ENCODE measurements around the gene SLC35F5. TPM values are rescaled to one million over a fixed set of nuclear protein-coding genes. Genes with fewer than 3 reads are reported as not detected.

The SLC35F5 gene
- total and polyA plus RNA-seq, 2 experiments from 2014 or later, result 10.9 to 30.5 TPM

DNA sequence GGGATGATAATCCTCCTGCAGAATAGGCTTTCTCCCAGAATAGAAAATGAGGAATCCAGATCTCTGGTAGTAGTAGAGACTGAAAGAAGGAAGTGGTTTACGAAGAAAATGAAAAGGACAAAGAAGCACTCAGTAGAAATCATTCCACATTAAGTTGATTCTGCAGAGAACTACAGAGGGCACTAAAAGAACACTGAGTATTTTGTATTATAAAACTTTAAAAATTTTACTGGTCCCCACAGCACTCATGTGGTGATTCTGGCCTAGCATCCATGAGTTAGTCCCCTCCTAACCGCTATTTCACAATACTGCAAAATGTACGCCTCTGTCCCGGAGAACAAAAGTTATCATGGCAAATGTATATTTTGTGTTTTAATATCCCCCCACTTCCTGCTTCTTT lies 42.9 kb upstream of the SLC35F5 start:
- Histone ChIP-seq H3K4me3 (no peak overlapping the region), H3K27me3 (ENCODE audit: insufficient read depth) (no peaks in the 10 kb centered on the region), H2AFZ (no peak overlapping the region), H3K36me3 (ENCODE audit: insufficient read depth) (no peaks in the 10 kb centered on the region), H3K4me1 (ENCODE audit: insufficient read depth) (no peaks in the 10 kb centered on the region), H3K9me2 (ENCODE audit: insufficient read depth) (no peaks in the 10 kb centered on the region), H4K20me1 (replicated peaks; ENCODE audit: insufficient read depth) (no peaks in the 10 kb centered on the region), H3K27ac (ENCODE audit: low read depth) (no peak overlapping the region), H3F3A (replicated peaks; ENCODE audit: low read depth) (no peaks in the 10 kb centered on the region), H3K4me2 (no peak overlapping the region), H3K79me2 (replicated peaks; ENCODE audit: insufficient read depth) (no peaks in the 10 kb centered on the region)
- Mint-ChIP-seq H3K4me1 (peaks cover 6% of the 10 kb centered on the region), H3K27me3 (ENCODE audit: insufficient read depth, low read depth, poor library complexity) (peaks cover under 1% of the 10 kb centered on the region), H3K4me3 (no peak overlapping the region), H3K9me3 (no peaks in the 10 kb centered on the region), H3K36me3 (ENCODE audit: low read depth) (no peaks in the 10 kb centered on the region), H3K27ac (no peak overlapping the region)
- no peak for TF ChIP-seq JUNB (IDR thresholded peaks at IDR 0.05; ENCODE audit: unreplicated experiment)
- TF ChIP-seq, protein P1, sequence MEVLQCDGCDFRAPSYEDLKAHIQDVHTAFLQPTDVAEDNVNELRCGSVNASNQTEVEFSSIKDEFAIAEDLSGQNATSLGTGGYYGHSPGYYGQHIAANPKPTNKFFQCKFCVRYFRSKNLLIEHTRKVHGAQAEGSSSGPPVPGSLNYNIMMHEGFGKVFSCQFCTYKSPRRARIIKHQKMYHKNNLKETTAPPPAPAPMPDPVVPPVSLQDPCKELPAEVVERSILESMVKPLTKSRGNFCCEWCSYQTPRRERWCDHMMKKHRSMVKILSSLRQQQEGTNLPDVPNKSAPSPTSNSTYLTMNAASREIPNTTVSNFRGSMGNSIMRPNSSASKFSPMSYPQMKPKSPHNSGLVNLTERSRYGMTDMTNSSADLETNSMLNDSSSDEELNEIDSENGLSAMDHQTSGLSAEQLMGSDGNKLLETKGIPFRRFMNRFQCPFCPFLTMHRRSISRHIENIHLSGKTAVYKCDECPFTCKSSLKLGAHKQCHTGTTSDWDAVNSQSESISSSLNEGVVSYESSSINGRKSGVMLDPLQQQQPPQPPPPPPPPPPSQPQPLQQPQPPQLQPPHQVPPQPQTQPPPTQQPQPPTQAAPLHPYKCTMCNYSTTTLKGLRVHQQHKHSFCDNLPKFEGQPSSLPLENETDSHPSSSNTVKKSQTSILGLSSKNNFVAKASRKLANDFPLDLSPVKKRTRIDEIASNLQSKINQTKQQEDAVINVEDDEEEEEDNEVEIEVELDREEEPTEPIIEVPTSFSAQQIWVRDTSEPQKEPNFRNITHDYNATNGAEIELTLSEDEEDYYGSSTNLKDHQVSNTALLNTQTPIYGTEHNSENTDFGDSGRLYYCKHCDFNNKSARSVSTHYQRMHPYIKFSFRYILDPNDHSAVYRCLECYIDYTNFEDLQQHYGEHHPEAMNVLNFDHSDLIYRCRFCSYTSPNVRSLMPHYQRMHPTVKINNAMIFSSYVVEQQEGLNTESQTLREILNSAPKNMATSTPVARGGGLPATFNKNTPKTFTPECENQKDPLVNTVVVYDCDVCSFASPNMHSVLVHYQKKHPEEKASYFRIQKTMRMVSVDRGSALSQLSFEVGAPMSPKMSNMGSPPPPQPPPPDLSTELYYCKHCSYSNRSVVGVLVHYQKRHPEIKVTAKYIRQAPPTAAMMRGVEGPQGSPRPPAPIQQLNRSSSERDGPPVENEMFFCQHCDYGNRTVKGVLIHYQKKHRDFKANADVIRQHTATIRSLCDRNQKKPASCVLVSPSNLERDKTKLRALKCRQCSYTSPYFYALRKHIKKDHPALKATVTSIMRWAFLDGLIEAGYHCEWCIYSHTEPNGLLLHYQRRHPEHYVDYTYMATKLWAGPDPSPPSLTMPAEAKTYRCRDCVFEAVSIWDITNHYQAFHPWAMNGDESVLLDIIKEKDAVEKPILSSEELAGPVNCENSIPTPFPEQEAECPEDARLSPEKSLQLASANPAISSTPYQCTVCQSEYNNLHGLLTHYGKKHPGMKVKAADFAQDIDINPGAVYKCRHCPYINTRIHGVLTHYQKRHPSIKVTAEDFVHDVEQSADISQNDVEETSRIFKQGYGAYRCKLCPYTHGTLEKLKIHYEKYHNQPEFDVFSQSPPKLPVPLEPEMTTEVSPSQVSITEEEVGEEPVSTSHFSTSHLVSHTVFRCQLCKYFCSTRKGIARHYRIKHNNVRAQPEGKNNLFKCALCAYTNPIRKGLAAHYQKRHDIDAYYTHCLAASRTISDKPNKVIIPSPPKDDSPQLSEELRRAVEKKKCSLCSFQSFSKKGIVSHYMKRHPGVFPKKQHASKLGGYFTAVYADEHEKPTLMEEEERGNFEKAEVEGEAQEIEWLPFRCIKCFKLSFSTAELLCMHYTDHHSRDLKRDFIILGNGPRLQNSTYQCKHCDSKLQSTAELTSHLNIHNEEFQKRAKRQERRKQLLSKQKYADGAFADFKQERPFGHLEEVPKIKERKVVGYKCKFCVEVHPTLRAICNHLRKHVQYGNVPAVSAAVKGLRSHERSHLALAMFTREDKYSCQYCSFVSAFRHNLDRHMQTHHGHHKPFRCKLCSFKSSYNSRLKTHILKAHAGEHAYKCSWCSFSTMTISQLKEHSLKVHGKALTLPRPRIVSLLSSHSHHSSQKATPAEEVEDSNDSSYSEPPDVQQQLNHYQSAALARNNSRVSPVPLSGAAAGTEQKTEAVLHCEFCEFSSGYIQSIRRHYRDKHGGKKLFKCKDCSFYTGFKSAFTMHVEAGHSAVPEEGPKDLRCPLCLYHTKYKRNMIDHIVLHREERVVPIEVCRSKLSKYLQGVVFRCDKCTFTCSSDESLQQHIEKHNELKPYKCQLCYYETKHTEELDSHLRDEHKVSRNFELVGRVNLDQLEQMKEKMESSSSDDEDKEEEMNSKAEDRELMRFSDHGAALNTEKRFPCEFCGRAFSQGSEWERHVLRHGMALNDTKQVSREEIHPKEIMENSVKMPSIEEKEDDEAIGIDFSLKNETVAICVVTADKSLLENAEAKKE (CRISPR knock-in tag; IDR thresholded peaks at IDR 0.05), result no peak
- no peak for TF ChIP-seq POLR2AphosphoS5 (IDR thresholded peaks at IDR 0.05; ENCODE audit: low read depth)
- TF ChIP-seq NANOG (IDR thresholded peaks at IDR 0.05; ENCODE audit: borderline replicate concordance), result no peak
- no peak for TF ChIP-seq REST (IDR thresholded peaks at IDR 0.05; ENCODE audit: unreplicated experiment)
- no peak for TF ChIP-seq ZNF114 (CRISPR knock-in tag; IDR thresholded peaks at IDR 0.05)
- no peak for TF ChIP-seq EZH2 (IDR thresholded peaks at IDR 0.05; ENCODE audit: low read depth, unreplicated experiment)
- no peak for TF ChIP-seq CREB1 (CRISPR knock-in tag; IDR thresholded peaks at IDR 0.05; ENCODE audit: low read depth)
- TF ChIP-seq STAT1 (IDR thresholded peaks at IDR 0.05; ENCODE audit: unreplicated experiment), result no peak
- TF ChIP-seq, protein P2, sequence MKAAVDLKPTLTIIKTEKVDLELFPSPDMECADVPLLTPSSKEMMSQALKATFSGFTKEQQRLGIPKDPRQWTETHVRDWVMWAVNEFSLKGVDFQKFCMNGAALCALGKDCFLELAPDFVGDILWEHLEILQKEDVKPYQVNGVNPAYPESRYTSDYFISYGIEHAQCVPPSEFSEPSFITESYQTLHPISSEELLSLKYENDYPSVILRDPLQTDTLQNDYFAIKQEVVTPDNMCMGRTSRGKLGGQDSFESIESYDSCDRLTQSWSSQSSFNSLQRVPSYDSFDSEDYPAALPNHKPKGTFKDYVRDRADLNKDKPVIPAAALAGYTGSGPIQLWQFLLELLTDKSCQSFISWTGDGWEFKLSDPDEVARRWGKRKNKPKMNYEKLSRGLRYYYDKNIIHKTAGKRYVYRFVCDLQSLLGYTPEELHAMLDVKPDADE (IDR thresholded peaks at IDR 0.05), result no peak
- no peak for TF ChIP-seq EZH2phosphoT487 (IDR thresholded peaks at IDR 0.05; ENCODE audit: unreplicated experiment)
- no peak for TF ChIP-seq ZNF331 (CRISPR knock-in tag; IDR thresholded peaks at IDR 0.05; ENCODE audit: low read depth)
- no peak for TF ChIP-seq CTCF (conservative IDR thresholded peaks at IDR 0.05; ENCODE audit: low read depth in 2 of 2)
- ATAC-seq, result no peak
- no peak for DNase-seq (ENCODE audit: low spot score)

Measured in GM23338 (cell line).